ENCODE results near the gene OSBPL10.

DNA sequence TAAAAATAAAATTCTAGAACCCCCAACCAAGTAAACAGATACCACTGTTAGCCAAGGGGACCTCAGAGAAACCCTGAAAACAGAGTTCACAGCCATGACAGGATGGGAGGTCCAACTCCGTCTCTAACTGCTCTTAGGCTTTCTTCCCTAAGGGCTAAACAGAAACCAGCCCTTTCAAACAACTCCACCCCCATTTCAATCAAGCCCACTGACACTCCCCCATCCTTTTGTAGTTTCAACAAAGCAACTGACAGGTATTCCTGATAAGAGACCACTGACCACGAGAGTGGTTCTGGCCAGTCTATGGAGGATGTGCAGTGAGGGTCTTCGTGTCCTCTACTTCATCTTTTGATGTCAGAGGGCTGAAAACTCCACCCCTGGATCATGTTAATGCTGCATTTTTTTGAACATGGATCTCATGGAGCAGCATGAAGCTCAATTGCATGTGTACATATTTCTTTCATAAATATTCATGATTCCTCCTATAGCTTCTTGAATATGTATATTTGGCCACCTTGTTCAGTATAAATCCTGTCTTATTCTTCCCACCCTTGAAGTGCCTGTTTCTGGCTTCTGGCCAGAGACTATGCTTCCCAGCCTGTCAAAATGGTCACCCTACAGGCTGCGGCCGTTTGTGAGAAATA, 222.6 kb downstream of the OSBPL10 start:
- TF ChIP-seq POLR2A (IDR thresholded peaks at IDR 0.05), result no peak
- TF ChIP-seq, protein P1, sequence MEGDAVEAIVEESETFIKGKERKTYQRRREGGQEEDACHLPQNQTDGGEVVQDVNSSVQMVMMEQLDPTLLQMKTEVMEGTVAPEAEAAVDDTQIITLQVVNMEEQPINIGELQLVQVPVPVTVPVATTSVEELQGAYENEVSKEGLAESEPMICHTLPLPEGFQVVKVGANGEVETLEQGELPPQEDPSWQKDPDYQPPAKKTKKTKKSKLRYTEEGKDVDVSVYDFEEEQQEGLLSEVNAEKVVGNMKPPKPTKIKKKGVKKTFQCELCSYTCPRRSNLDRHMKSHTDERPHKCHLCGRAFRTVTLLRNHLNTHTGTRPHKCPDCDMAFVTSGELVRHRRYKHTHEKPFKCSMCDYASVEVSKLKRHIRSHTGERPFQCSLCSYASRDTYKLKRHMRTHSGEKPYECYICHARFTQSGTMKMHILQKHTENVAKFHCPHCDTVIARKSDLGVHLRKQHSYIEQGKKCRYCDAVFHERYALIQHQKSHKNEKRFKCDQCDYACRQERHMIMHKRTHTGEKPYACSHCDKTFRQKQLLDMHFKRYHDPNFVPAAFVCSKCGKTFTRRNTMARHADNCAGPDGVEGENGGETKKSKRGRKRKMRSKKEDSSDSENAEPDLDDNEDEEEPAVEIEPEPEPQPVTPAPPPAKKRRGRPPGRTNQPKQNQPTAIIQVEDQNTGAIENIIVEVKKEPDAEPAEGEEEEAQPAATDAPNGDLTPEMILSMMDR (IDR thresholded peaks at IDR 0.05), result no peak

Measured in prostate gland (tissue), 2 donors.